ENCODE results near the gene REXO4.

- TF ChIP-seq CTCF (IDR thresholded peaks at IDR 0.05): no peak
- no peak for TF ChIP-seq EZH2 (IDR thresholded peaks at IDR 0.05)
These were observed 60.2 kb downstream of the REXO4 start for GRCh38 chr9:133357656-133358055.

All from neural progenitor cell (in vitro differentiated cells).